OCI-LY3 (cell line): Measurements from ENCODE around the gene SLC25A21.

ENCODE experiments used
- H2AFZ ChIP-seq: fragments of 200-600, 300-600 bp; shearing (Covaris generic); 2 replicates; pipeline ENCODE4 v1.6.0; 2014; ENCODE audit warnings: antibody characterized with exemption, low read depth, low read length
- H3K27ac ChIP-seq: fragments of 200-600, 300-600 bp; sonication (generic); 2 replicates; pipeline ENCODE4 v1.5.1; 2014; ENCODE audit warnings: mild to moderate bottlenecking, low read length, moderate library complexity, mixed read lengths
- H3K27me3 ChIP-seq: fragments of 200-600, 300-600 bp; sonication (generic); 2 replicates; pipeline ENCODE4 v1.6.1; 2014; ENCODE audit warnings: low read depth, low read length, mixed read lengths
- H3K36me3 ChIP-seq: fragments of 200-600, 300-600 bp; sonication (generic); replicated peaks from 2 replicates; pipeline ENCODE3; 2014; ENCODE audit warnings: low read depth, low read length, mixed read lengths
- H3K4me1 ChIP-seq: fragments of 300-600, 200-600 bp; sonication (generic); 2 replicates; pipeline ENCODE4 v1.6.1; 2014; ENCODE audit warnings: low read length, mixed read lengths
- H3K4me2 ChIP-seq: fragments of 200-600, 300-600 bp; sonication (generic); 2 replicates; pipeline ENCODE4 v1.6.1; 2014; ENCODE audit warnings: low read length, mixed read lengths
- H3K4me3 ChIP-seq: fragments of 300-600, 200-600 bp; sonication (generic); 2 replicates; pipeline ENCODE4 v1.5.1; 2014; ENCODE audit warnings: antibody characterized with exemption, mild to moderate bottlenecking, low read length, moderate library complexity
- H3K79me2 ChIP-seq: fragments of 300-600, 200-600 bp; shearing (Covaris generic); 2 replicates; pipeline ENCODE4 v1.6.1; 2014; ENCODE audit warnings: mild to moderate bottlenecking, low read length, mixed read lengths
- H3K9ac ChIP-seq: fragments of 300-600, 200-600 bp; shearing (Covaris generic); 2 replicates; pipeline ENCODE4 v1.6.0; 2014; ENCODE audit warnings: mild to moderate bottlenecking, low read length, moderate library complexity
- H3K9me3 ChIP-seq: fragments of 200-600, 300-600 bp; shearing (Covaris generic); 2 replicates; pipeline ENCODE4 v1.6.1; 2014; ENCODE audit warnings: low read length, mixed read lengths; ENCODE audit not compliant: insufficient read depth
- H4K20me1 ChIP-seq: fragments of 200-600, 300-600 bp; sonication (generic); 2 replicates; pipeline ENCODE4 v1.6.1; 2016; ENCODE audit warnings: low read length, mixed read lengths; ENCODE audit not compliant: insufficient read depth
- EZH2phosphoT487 ChIP-seq: fragments of 200-600 bp; shearing (Covaris generic); IDR thresholded peaks from 2 replicates; pipeline ENCODE4 v1.6.1; 2018; ENCODE audit warnings: antibody characterized with exemption, mixed run types, low read depth
- TF ChIP-seq, protein P1 (sequence below): fragments of 200-600, 300-600 bp; sonication (generic); IDR thresholded peaks from 2 replicates; pipeline ENCODE4 v1.5.1; 2014; ENCODE audit warnings: antibody characterized with exemption, low read length, low read depth

SLC25A21 gene

DNA sequence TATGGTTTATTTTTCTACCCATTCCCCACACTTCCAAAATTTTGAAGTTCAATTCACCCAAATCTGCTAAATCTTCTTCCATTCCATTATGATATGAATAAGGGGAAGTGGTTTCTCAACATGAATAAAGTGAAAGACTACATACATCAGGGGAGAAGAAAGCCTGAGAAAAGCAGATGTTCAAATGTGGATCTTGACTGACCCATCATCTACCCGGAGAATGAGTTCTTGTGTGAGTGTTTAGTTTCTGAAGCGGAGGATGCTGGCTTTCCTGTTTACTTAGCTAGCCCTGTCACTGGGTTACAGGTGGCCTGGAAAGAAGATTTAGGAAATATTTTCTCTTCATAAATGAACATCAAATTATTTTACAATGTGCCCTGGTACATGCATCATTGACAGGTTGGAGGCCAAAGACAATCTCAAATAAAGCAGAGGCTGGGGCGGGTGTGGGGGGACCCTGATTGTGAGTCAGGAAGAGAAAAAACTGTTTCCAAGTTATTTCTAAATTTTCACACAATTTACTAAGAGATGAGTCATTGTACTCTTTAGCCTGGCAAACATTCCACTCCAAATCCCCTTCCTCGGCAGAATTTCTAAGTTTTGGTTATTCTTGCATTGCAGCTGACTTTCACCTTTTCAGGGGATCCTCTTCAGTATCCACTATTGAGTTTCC is 135.6 kb downstream of the SLC25A21 start:
- H3K36me3 ChIP-seq, result no peaks in the 10 kb centered on the region
- no peaks in the 10 kb centered on the region for H4K20me1 ChIP-seq
- H3K9ac ChIP-seq, result no peak overlapping the region; the same call in 1 of the 2 replicates
- H3K4me2 ChIP-seq, result peak overlapping the region; percentile 62
- no peaks in the 10 kb centered on the region for H3K27me3 ChIP-seq
- TF ChIP-seq, protein P1, sequence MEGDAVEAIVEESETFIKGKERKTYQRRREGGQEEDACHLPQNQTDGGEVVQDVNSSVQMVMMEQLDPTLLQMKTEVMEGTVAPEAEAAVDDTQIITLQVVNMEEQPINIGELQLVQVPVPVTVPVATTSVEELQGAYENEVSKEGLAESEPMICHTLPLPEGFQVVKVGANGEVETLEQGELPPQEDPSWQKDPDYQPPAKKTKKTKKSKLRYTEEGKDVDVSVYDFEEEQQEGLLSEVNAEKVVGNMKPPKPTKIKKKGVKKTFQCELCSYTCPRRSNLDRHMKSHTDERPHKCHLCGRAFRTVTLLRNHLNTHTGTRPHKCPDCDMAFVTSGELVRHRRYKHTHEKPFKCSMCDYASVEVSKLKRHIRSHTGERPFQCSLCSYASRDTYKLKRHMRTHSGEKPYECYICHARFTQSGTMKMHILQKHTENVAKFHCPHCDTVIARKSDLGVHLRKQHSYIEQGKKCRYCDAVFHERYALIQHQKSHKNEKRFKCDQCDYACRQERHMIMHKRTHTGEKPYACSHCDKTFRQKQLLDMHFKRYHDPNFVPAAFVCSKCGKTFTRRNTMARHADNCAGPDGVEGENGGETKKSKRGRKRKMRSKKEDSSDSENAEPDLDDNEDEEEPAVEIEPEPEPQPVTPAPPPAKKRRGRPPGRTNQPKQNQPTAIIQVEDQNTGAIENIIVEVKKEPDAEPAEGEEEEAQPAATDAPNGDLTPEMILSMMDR, result no peak
- TF ChIP-seq EZH2phosphoT487, result no peak
- peak overlapping the region; percentile 27 for H3K4me3 ChIP-seq
- H3K27ac ChIP-seq, result peak overlapping the region; percentile 36; the same call in 1 of the 2 replicates
- no peaks in the 10 kb centered on the region for H3K79me2 ChIP-seq
- H3K9me3 ChIP-seq, result no peaks in the 10 kb centered on the region
- peaks cover 40% of the 10 kb centered on the region for H3K4me1 ChIP-seq
- H2AFZ ChIP-seq, result no peak overlapping the region

DNA sequence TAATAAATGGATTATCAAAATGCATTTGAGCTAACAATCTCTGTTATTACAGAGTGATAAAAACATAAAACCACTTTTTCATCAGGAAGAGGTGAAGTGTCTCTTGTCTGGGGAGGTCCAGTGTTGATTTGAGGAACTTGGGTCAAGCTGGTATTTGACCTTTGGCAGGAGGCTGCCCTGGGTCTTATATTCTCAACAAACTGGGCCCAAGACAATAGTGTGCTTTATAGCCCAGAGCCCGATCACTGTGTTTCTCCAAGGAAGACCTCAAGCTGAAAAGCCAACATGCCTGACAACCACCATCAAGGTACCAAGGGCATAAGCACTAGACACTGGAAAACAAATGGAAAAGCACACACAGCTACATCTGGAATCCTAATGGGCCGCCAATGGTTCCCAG is 137.0 kb downstream of the SLC25A21 start:
- Histone ChIP-seq H3K9me3 (no peaks in the 10 kb centered on the region), H3K4me1 (peaks cover 34% of the 10 kb centered on the region), H3K27ac (peak overlapping the region; percentile 63), H4K20me1 (no peaks in the 10 kb centered on the region), H3K4me3 (peak overlapping the region; percentile 25), H3K4me2 (peak overlapping the region; percentile 62), H3K36me3 (no peaks in the 10 kb centered on the region), H2AFZ (peak overlapping the region; percentile 8; the same call in 1 of the 2 replicates), H3K9ac (peak overlapping the region; percentile 35), H3K27me3 (no peaks in the 10 kb centered on the region), H3K79me2 (no peaks in the 10 kb centered on the region)
- TF ChIP-seq EZH2phosphoT487, result no peak
- TF ChIP-seq, protein P1, result no peak

DNA sequence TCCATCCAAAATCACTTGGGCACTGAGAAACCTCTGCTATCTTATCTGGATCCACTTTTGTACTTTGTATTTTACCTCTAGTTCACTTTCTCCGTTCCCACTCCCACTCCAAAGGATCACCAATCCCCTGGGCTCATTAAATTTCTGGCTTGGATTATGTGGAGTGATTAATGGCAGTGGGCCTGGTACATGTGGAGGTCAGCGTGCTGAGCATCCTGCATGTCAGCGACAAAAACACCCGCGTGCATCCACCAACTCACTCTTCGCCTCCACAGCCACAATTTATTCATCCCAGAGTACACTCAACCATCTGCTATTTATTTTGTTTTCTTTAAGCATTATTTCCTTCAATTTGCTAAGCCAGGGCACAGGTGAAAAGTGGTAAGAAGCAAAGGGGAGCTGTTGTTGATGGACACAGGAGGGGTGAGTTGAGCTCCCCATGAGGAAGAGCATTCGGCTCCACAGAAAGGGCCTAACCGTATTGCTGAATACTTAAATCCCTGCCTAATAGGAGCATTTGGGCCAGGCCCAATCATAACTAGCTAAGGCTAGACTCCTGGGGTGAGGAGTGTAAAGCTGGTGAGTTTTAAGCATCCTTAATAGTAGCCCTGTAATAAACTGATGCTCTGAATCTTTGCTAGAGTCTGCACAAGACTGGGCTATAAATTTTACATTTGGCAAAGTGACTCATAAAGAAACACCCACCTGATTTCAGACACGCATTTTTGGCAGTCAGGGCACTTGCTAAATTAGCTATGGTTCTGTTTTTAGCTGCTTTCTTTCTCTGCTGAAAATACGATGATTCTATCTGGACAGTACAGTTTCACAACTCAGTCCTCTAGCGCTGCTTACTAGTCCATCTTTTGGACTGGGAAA is 137.8 kb downstream of the SLC25A21 start:
- Histone ChIP-seq H3K27me3 (no peaks in the 10 kb centered on the region), H3K27ac (peak overlapping the region; percentile 63), H2AFZ (peak overlapping the region; percentile 8; the same call in 1 of the 2 replicates), H3K9ac (peak overlapping the region; percentile 35), H3K9me3 (no peaks in the 10 kb centered on the region), H3K36me3 (no peaks in the 10 kb centered on the region), H3K4me1 (peaks cover 34% of the 10 kb centered on the region), H3K4me3 (peak overlapping the region; percentile 25), H4K20me1 (no peaks in the 10 kb centered on the region), H3K79me2 (no peaks in the 10 kb centered on the region), H3K4me2 (peak overlapping the region; percentile 62)
- TF ChIP-seq, protein P1, result no peak
- no peak for TF ChIP-seq EZH2phosphoT487

DNA sequence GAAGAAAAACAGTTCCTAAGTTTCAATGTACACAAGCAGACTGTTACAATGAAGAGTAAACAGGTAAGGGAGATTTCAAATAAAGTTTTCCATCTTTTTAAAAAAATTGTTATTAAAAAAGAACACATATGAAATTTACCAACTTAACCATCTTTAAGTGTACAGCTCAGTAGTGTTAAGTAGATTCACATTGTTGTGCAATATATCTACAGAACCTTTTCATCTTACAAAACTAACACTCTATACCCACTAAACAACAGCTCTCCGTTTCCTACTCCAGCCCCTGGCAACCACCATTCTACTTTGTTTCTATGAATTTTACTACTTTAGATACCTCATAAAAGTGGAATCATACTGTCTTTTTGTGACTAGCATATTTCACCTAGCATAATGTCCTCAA is 139.5 kb downstream of the SLC25A21 start:
- Histone ChIP-seq H3K9me3 (no peaks in the 10 kb centered on the region), H2AFZ (no peak overlapping the region), H3K4me1 (peaks cover 34% of the 10 kb centered on the region), H3K9ac (no peak overlapping the region), H3K4me2 (no peak overlapping the region), H3K27me3 (no peaks in the 10 kb centered on the region), H3K27ac (no peak overlapping the region), H4K20me1 (no peaks in the 10 kb centered on the region), H3K36me3 (no peaks in the 10 kb centered on the region), H3K4me3 (no peak overlapping the region), H3K79me2 (no peaks in the 10 kb centered on the region)
- no peak for TF ChIP-seq EZH2phosphoT487
- TF ChIP-seq, protein P1, result no peak
